Upper lobe of left lung (tissue), 6 donors: ENCODE results near the gene COBL. TPM values are rescaled to one million over a fixed set of nuclear protein-coding genes. Genes with fewer than 3 reads are reported as not detected.

Source experiments
- ATAC-seq, 2 donors: fragments of 200-7000 bp; cut with Tn5 transposase; one replicate each; pipeline ENCODE4 v1.9.1; 2022; ENCODE audit warnings: mild to moderate bottlenecking in 2 of 2, moderate library complexity in 2 of 2; ENCODE audit not compliant: low FRiP score in 2 of 2
- DNase-seq, 2 donors: peaks; one replicate each; pipeline ENCODE4 v3.0.0-alpha.2; 2019 to 2020
- H3K27ac ChIP-seq, 4 donors: fragments of 200-600 bp; sonication (generic); one replicate each; pipeline ENCODE4 v1.5.1; 2016 to 2019
- H3K27me3 ChIP-seq, 4 donors: fragments of 200-600 bp; sonication (generic); one replicate each; pipeline ENCODE4 v1.5.1; 2017 to 2019
- H3K36me3 ChIP-seq, 4 donors: fragments of 200-600 bp; sonication (generic); one replicate each; pipeline ENCODE4 v1.5.1; 2016 to 2019
- H3K4me1 ChIP-seq, 4 donors: fragments of 200-600 bp; sonication (generic); one replicate each; pipeline ENCODE4 v1.5.1; 2018 to 2019
- H3K4me3 ChIP-seq, 4 donors: fragments of 200-600 bp; sonication (generic); one replicate each; pipeline ENCODE4 v1.5.1; 2017 to 2019; ENCODE audit warnings: mild to moderate bottlenecking in 2 of 4, moderate library complexity in 1 of 4
- H3K9me3 ChIP-seq, 4 donors: fragments of 200-600 bp; sonication (generic); one replicate each; pipeline ENCODE4 v1.5.1; 2018 to 2019
- CTCF ChIP-seq, 6 experiments: fragments of 450-650 bp in 4 of 6; fragments of 200-600 bp in 2 of 6; sonication (generic) in 2 of 6; IDR thresholded peaks; one replicate each; pipeline ENCODE4 v1.5.1; 2016 to 2019; ENCODE audit warnings: antibody characterized with exemption in 6 of 6
- EP300 ChIP-seq, 4 donors: sonication (generic); formaldehyde crosslinking; IDR thresholded peaks; one replicate each; pipeline ENCODE4 v1.5.1; 2017; ENCODE audit warnings: antibody characterized with exemption in 4 of 4, control low read depth in 2 of 4
- POLR2A ChIP-seq, 4 donors: fragments of 450-650 bp; IDR thresholded peaks; one replicate each; pipeline ENCODE4 v1.5.1; 2016 to 2017; ENCODE audit warnings: antibody characterized with exemption in 4 of 4, mild to moderate bottlenecking in 2 of 4
- POLR2AphosphoS5 ChIP-seq, 2 donors: sonication (generic); formaldehyde crosslinking; IDR thresholded peaks; one replicate each; pipeline ENCODE4 v1.5.1; 2017; ENCODE audit warnings: antibody characterized with exemption in 2 of 2
- WGBS, 2 donors: methylation state at CpG; one replicate each; pipeline ENCODE4 v1.1.5; 2017 to 2018; 5-methylcytosine and 5-hydroxymethylcytosine counted together
- total RNA-seq, 6 donors: library from RNA; depleted of rRNA in 4 of 6; stranded (reverse); fragments of >200 nt in 4 of 6; gene quantifications; one replicate each; pipeline versions ENCODE4 v1.1.0 to v1.2.1, GENCODE V29; 2016 to 2021
- donor health status: DM: no; HTN: no; CAD: no; lungs with moderate emphysema.
- donor health status: DM: no; HTN: yes; CAD: no; lungs with severe emphysema.

COBL gene
- total RNA-seq, 6 donors from 2014 or later: 27.0 to 54.7 (median 36.8) TPM

- WGBS, 2 donors: 83 to 85% methylated on average over 1 of the region's 1 CpG
- Histone ChIP-seq H3K4me1 (peaks cover 0 to 12% (median 3%) of the 10 kb centered on the region in 4 donors), H3K36me3 (no peaks in the 10 kb centered on the region), H3K27me3 (no peaks in the 10 kb centered on the region), H3K4me3 (no peak overlapping the region), H3K9me3 (no peaks in the 10 kb centered on the region), H3K27ac (no peak overlapping the region)
- no peak for DNase-seq
- TF ChIP-seq POLR2A (IDR thresholded peaks at IDR 0.05) (no peak), EP300 (IDR thresholded peaks at IDR 0.05) (no peak), CTCF (IDR thresholded peaks at IDR 0.05) (no peak), POLR2AphosphoS5 (IDR thresholded peaks at IDR 0.05) (no peak)
- no peak for ATAC-seq
These were observed 151.3 kb downstream of the COBL start for GRCh38 chr7:51165337-51165736.

- peak in 1 of 2 donors; percentile 62 for DNase-seq
- peaks cover 0 to 12% (median 3%) of the 10 kb centered on the region in 4 donors for H3K4me1 ChIP-seq
- WGBS, 2 donors: 17 to 20% methylated on average over 9 of the region's 9 CpGs
These were observed 153.8 kb downstream of the COBL start for GRCh38 chr7:51162724-51163329.

GRCh38 chr7:51161937-51162336 is 154.7 kb downstream of the COBL start:
- no peaks in the 10 kb centered on the region for H3K27me3 ChIP-seq
- peaks cover 0 to 12% (median 3%) of the 10 kb centered on the region in 4 donors for H3K4me1 ChIP-seq
- no peak overlapping the region for H3K27ac ChIP-seq
- H3K36me3 ChIP-seq: no peaks in the 10 kb centered on the region
- H3K4me3 ChIP-seq: no peak overlapping the region
- WGBS, 2 donors: 93 to 94% methylated on average over 6 of the region's 6 CpGs
- H3K9me3 ChIP-seq: no peaks in the 10 kb centered on the region
- TF ChIP-seq POLR2A (IDR thresholded peaks at IDR 0.05) (no peak), EP300 (IDR thresholded peaks at IDR 0.05) (no peak), CTCF (IDR thresholded peaks at IDR 0.05) (no peak), POLR2AphosphoS5 (IDR thresholded peaks at IDR 0.05) (no peak)
- ATAC-seq (no peak), DNase-seq (no peak)

More at GRCh38 chr7:51162724-51163329, 153.8 kb downstream of the COBL start:
- Histone ChIP-seq H3K9me3 (no peaks in the 10 kb centered on the region), H3K36me3 (no peaks in the 10 kb centered on the region), H3K4me3 (no peak overlapping the region), H3K27me3 (no peaks in the 10 kb centered on the region), H3K27ac (no peak overlapping the region)
- ATAC-seq: peak; percentile 88 to 92
- TF ChIP-seq CTCF (IDR thresholded peaks at IDR 0.05): peak; percentile 60 to 85 (median 76)
- TF ChIP-seq EP300 (IDR thresholded peaks at IDR 0.05): no peak
- TF ChIP-seq POLR2AphosphoS5 (IDR thresholded peaks at IDR 0.05): no peak

- Histone ChIP-seq H3K9me3 (no peaks in the 10 kb centered on the region), H3K27ac (no peak overlapping the region), H3K36me3 (no peaks in the 10 kb centered on the region), H3K4me3 (no peak overlapping the region), H3K4me1 (peaks cover 0 to 12% (median 3%) of the 10 kb centered on the region in 4 donors), H3K27me3 (no peaks in the 10 kb centered on the region)
- ATAC-seq (peak; percentile 75 to 90), DNase-seq (peak in 1 of 2 donors; percentile 45)
- no peak for TF ChIP-seq EP300 (IDR thresholded peaks at IDR 0.05)
- no peak for TF ChIP-seq POLR2AphosphoS5 (IDR thresholded peaks at IDR 0.05)
- peak; percentile 73 to 91 (median 79) for TF ChIP-seq CTCF (IDR thresholded peaks at IDR 0.05)
- WGBS, 2 donors: 26 to 28% methylated on average over 9 of the region's 9 CpGs
These were observed 155.5 kb downstream of the COBL start for GRCh38 chr7:51160990-51161615.
